AG09319 (cell line): ENCODE results near the gene HOXC5.

Experiments used
- DNase-seq: peaks from one replicate; pipeline ENCODE4 v3.0.0-alpha.2; 2010; ENCODE audit warnings: low read depth; ENCODE audit errors: extremely low read depth
- TF ChIP-seq, protein P1 (sequence below): IDR thresholded peaks from 2 replicates; pipeline ENCODE4 v1.5.1; 2011; ENCODE audit warnings: low read depth, mild to moderate bottlenecking, inconsistent platforms, low read length, moderate library complexity

Gene HOXC5

DNA sequence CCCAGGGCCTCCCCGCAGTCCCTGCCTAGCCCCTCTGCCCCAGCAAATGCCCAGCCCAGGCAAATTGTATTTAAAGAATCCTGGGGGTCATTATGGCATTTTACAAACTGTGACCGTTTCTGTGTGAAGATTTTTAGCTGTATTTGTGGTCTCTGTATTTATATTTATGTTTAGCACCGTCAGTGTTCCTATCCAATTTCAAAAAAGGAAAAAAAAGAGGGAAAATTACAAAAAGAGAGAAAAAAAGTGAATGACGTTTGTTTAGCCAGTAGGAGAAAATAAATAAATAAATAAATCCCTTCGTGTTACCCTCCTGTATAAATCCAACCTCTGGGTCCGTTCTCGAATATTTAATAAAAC is 2.4 kb upstream of the HOXC5 start:
- no peak for DNase-seq
- TF ChIP-seq, protein P1, sequence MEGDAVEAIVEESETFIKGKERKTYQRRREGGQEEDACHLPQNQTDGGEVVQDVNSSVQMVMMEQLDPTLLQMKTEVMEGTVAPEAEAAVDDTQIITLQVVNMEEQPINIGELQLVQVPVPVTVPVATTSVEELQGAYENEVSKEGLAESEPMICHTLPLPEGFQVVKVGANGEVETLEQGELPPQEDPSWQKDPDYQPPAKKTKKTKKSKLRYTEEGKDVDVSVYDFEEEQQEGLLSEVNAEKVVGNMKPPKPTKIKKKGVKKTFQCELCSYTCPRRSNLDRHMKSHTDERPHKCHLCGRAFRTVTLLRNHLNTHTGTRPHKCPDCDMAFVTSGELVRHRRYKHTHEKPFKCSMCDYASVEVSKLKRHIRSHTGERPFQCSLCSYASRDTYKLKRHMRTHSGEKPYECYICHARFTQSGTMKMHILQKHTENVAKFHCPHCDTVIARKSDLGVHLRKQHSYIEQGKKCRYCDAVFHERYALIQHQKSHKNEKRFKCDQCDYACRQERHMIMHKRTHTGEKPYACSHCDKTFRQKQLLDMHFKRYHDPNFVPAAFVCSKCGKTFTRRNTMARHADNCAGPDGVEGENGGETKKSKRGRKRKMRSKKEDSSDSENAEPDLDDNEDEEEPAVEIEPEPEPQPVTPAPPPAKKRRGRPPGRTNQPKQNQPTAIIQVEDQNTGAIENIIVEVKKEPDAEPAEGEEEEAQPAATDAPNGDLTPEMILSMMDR: no peak

DNA sequence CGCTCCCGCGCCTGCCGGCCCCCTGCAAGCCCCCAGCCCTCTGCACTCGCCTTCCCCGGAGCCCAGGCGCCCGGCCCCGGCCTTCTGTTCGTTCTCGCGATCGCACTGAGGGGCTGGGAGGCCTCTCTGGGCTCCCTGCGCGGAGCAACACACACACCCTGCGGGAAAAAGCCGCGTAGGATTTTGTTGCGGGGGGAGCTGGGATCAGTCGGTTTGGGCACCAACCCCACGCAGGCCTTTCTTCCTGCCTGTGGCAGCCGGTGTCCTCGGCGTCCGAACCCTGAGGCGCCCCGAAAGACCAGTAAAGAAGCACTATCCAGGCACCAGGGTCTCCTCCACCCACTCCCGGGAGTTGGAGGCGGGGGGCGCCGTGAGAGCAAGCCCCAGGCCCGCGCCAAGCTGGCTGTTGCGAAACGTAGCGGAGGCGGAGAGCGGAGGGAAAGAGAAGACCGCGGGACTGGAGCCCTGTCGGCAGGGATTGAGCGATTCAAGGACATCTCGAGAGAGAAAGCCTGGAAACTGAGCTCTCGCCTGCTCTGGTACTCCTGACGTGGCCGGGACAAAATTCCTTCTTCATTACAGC is 1.9 kb upstream of the HOXC5 start:
- no peak for DNase-seq
- TF ChIP-seq, protein P1: no peak

DNA sequence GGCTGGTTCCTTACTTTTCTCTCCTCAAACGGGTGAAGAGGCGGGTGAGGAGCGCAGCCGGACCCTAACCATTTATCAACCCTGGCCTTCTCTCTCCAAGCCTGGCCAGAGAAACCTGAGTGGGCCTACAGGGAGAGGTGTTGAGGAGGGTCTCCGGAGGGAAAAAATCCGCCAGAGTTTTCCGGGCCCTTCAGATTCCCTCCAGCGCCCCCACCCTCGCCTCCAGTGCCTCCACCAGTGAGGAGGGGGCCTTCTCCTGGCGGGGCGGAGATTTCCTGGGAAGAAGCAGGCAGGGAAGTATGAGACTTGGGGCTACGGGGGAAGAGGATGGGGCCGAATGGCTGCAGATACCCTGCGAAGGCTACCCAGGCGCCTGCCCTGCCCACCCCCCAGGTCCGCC is 1.4 kb upstream of the HOXC5 start:
- DNase-seq: no peak
- TF ChIP-seq, protein P1: no peak

DNA sequence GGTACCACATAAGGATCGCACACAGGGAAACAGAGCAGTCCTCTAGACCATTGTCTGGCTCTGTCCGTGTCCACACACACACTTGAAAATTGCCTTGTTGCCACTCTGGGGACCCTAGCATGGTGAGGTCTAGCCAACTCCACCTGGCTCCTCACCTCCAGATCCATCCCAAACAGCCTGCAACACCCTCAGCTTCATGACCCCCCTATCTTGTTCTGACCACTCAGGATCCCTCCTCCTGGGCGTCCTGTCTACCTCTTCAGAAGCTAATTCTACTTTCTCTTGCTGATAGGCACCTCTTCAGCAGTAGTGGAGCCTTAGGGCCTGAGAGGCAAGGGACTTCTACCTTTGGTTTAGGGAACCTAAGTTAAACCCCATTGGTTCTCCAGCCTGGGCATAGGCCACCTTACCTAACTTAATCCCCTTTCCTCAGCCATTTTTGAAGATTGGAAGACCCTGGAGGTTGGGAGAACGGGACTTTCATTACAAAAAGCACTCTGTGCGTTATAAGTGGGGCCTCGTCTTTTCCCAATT is 697 bp upstream of the HOXC5 start:
- no peak for DNase-seq
- TF ChIP-seq, protein P1: no peak

DNA sequence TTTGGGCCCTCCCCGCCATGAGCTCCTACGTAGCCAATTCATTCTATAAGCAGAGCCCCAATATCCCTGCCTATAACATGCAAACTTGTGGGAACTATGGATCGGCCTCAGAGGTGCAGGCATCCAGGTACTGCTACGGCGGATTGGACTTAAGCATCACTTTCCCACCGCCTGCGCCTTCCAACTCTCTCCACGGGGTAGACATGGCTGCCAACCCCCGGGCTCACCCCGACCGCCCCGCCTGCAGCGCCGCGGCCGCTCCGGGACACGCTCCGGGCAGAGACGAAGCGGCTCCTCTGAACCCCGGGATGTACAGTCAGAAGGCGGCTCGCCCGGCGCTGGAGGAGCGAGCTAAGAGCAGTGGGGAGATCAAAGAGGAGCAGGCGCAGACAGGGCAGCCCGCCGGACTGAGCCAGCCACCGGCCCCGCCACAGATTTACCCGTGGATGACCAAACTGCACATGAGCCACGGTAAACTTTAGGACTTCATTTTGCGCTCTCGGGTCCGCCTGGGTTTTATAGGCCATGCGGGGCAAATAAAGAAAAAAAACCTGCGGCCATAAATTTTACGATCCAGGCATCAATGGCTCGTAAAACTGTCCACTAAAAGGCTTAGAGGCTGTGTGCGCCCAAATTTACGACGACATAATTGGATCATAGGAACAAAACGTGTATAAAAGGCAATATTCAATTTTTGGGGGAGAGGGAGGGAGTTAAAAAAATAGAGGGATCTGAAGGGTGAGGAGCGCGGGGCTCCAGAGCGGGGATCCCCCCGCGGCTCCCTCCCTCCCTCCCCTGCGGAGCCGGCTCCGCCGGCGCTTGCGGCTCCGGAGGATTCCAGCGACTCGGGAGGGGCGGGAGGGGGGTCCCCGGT is 493 bp downstream of the HOXC5 start:
- TF ChIP-seq, protein P1: no peak
- no peak for DNase-seq

DNA sequence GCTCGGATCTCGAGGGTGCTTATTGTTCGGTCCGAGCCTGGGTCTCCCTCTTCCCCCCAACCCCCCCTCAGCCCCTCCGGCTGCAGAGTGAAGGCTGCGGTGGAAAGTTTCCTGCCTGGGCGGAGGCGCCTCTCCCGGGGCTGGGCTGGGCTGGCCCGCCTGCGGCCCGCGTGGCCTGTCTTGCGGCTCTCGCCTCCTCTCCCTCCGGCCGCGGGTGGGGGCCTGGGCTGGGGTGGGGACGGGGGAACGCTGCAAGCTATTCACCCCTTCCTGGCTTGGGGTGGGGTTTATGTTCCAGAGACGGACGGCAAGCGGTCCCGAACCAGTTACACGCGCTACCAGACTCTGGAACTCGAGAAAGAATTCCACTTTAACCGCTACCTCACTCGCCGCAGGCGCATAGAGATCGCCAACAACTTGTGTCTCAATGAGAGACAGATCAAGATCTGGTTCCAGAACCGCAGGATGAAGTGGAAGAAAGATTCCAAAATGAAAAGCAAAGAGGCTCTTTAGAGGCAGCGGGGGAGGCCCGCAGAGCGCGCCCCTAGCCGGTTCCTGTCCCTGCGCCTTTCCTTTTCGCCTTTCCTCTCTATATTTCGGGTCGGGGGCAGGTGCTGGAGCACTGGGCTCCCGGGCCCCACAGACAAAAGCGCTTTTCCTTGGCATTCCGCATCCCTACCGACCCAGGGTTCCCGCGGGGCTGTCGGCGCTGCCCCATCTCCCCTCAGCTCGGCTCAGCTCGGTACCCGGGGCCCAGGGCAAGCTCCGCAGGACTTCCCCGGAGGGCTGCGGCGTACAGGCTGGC is 1.3 kb downstream of the HOXC5 start:
- TF ChIP-seq, protein P1: no peak
- no peak for DNase-seq
